ENCODE measurements around the gene PPP1R16B.

The PPP1R16B gene

DNA sequence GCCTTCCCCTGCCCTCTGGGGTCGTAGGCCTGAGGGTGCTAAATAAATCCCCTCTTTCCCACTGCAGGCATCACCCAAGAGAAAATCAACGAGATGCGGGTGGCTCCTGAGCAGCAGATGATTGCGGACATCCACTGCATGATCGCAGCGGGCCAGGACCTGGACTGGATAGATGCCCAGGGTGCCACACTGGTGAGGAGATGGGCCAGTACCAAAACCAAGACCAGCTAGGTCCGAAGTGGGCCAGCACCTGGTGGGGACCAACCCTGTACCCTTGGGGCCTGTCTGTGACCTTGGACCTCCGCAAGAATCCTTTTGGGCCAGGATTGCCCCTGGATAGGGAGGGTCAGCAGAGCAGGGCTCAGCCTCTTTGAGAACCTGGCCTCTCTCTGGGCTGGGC lies 97.1 kb downstream of the PPP1R16B start:
- no peak for DNase-seq

DNA sequence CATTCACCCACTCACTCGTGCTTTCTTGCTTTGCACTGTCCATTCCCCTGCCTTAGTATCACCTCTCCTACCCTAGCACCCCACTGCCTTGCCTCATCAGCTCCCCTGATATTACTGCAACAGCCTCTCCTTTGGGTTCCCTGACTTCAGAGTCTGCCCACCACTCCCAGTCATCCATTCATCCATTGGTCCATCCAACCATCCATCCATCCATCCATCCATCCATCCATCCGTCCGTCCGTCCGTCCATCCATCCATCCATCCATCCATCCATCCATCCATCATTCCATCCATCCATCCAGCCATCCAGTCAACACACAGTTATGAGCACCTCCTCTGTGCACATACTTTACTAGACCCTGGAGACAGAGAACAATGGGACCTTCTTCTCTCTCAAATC lies 97.8 kb downstream of the PPP1R16B start:
- no peak for DNase-seq

DNA sequence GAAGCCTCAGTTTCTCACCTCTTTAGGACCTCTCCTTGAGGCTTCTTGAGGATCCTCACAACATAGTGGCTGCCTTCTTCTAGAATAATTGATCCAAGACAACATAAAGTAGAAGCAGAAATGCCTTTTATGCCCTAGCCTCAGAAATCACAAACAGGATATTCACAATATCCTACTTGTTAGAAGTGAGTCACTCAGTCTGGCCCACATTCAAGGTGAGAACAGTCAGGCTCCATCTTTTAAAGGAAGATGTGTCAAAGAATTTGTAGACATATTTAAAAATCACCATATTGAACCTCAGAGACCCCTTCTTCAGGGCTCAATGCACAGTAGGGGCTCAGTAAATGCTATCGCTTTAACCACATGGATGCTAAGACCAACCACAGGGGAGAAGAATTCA lies 99.9 kb downstream of the PPP1R16B start:
- no peak for DNase-seq

DNA sequence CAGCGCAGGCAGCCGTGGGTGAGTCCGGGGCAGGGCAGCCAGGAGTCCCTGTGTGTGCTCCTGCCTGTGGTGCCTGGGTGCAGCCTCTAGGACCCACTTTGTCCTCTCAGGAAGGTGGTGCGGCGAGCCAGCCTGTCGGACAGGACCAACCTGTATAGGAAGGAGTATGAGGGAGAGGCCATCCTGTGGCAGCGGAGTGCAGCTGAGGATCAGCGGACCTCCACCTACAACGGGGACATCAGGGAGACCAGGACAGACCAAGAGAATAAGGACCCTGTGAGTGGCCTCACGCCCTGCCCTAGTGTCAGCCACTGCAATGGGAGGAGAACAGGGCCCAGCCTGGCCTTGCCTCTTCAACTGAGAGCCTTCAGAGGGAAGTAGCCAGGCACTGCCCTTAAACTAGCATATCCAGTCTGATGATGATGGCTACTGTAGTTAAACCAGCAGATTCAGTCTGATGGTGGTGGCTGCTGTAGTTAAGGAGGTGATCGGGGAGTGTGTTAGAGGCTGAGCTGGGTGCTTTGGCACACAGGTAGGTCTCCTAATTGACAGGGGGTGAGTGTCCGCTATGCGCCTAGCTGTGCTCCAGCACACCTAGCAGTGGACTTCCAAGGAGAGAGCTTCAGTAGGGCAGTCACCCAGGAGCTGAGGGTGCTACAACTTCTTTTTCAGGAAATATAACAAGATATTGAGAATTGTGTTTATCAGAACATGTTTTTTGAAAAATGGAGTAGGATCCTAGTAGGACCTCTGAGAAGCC lies 102.6 kb downstream of the PPP1R16B start:
- no peak for DNase-seq

DNA sequence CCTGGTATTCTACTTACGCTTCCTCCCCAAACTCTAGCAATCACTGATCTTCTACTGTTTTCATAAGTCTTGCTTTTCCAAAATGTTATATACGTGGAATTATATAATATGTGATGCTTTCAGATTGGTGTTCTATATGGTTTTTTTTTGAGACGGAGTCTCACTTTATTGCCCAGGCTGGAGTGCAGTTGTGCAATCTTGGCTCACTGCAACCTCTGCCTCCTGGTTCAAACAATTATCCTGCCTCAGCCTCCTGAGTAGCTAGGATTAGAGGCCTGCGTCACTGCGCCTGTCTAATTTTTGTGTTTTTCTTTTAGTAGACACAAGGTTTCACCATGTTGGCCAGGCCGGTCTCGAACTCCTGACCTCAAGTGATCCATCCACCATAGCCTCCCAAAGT lies 109.9 kb downstream of the PPP1R16B start:
- no peak for DNase-seq

DNA sequence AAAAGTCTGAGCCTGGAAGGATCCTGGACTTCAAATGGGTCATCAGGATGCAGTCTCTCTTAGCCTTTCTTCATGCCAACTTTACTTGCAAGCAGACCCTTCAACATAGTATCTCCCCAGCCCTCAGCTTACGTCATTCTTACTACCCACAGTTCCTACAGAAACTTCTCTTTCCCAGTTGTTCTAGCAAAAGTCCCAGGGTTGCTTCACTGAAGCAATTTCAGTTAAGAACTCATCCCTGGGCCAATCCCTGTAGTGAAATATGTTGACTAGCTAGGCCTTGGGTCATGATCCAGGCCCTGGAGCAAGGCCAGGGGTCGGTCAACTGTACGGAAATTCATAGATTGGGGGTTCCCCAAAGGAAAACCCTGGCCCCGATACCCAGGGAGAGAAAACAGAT lies 112.2 kb downstream of the PPP1R16B start:
- no peak for DNase-seq

DNA sequence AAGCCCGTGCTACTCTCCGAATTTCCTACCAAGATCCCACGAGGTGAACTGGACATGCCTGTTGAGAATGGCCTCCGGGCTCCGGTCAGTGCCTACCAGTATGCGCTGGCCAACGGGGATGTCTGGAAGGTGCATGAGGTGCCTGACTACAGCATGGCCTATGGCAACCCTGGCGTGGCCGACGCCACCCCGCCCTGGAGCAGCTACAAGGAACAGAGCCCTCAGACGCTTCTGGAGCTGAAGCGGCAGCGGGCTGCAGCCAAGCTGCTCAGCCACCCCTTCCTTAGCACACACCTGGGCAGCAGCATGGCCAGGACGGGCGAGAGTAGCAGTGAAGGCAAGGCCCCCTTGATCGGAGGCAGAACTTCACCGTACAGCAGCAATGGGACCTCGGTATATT lies 112.7 kb downstream of the PPP1R16B start:
- DNase-seq = no peak

DNA sequence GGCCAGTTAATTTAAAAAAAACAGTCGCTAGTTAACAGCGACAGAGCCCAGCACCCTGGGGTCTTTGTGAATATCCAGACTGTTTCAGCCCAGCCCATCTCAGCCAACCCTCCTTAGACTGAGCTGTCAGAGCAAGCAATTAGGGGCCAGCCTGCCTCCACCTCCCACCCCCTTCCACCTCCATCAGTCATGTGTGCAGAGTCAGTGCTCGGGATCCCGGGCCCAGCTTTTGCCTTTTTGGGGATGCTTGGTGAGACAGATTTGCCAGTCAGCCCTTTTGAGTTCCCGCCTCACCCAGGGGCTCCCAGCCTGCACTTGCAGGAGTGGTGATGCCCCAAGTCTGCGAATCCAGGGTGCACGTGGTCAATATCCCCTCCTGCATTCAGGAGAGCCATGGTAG lies 114.2 kb downstream of the PPP1R16B start:
- DNase-seq = no peak

DNA sequence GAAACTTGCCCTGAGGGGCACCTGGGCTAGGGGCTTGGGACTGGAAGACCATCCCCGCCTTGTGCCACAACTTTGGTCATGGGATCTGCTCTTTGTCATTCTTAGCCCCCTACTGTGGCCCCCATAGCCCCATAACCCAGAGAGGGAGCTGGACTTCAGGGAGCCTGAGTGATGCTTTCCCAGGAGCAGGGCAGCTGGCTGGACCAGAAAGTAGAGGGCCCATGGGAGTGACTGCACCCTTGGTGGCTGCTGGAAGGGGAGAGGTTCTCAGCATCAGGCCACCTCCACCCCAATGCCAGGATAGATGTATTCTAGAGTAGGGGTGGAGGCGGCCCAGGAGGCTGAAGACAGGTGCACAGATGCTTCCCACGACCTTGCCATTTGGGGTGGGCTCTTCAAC lies 114.9 kb downstream of the PPP1R16B start:
- DNase-seq = no peak

DNA sequence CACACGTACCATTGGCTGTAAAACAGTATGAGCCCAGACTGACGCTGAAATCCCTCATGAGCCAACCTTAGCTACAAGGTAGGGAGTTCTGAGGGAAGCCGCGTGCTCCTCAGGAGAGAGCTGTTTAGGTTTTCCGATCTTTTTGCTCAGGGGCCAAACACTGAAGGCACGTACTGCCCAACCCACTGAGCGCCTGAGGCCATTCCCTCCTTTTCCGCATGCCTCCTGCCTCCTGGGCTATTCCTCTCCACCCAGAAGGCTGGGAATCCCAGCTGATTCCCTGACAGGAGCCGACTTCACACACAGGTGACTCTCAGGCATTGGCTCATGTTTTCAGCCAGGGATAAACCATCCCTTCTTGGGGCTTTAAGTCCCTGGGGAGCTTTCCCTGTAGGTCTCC lies 115.4 kb downstream of the PPP1R16B start:
- no peak for DNase-seq

DNA sequence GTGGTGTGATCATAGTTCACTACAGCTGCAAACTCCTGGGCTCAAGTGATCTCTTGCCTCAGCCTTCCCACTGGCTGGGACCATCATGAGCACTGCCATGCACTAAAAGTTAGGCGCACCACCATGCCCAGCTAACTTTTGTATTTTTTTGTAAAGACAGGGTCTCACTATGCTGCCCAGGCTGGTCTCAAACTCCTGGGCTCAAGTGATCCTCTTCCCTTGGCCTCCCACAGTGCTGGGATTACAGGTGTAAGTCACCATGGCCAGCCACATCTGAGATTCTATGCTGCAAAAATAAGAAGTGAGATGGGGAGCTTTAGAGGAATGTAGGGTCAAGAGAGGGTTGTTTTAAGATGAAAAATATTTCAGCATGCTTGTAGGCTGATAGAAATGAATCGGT lies 119.2 kb downstream of the PPP1R16B start:
- DNase-seq = no peak

DNA sequence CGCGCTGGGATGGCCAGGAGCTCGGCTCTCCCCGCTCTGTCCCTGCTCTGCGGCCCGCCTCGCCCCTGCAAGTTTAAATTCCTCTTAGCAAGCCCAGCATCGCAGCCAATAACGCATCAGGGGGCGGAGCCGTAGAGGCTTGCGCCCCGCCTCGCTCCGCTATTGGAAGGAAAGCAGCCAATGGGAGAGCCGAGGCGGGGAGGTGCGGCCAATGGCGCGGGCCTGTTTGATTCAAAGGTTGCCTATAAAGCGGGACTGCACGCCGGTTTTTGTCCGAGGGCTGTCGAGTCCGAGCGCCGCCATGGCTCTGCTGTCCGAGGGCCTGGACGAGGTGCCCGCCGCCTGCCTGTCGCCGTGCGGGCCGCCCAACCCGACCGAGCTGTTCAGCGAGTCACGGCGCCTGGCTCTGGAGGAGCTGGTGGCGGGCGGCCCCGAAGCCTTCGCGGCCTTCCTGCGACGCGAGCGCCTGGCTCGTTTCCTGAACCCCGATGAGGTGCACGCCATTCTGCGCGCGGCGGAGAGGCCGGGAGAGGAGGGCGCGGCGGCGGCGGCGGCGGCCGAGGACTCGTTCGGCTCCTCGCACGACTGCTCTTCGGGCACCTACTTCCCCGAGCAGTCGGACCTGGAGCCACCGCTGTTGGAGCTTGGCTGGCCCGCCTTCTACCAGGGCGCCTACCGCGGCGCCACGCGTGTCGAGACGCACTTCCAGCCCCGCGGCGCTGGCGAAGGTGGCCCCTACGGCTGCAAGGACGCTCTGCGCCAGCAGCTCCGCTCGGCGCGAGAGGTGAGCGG lies 120.8 kb downstream of the PPP1R16B start, which contains the start of gene FAM83D:
TSS of gene FAM83D (plus strand) at position 276 of the 792 bp plus-strand sequence. CDS start at position 302, 26 bp downstream.
- no peak for DNase-seq

DNA sequence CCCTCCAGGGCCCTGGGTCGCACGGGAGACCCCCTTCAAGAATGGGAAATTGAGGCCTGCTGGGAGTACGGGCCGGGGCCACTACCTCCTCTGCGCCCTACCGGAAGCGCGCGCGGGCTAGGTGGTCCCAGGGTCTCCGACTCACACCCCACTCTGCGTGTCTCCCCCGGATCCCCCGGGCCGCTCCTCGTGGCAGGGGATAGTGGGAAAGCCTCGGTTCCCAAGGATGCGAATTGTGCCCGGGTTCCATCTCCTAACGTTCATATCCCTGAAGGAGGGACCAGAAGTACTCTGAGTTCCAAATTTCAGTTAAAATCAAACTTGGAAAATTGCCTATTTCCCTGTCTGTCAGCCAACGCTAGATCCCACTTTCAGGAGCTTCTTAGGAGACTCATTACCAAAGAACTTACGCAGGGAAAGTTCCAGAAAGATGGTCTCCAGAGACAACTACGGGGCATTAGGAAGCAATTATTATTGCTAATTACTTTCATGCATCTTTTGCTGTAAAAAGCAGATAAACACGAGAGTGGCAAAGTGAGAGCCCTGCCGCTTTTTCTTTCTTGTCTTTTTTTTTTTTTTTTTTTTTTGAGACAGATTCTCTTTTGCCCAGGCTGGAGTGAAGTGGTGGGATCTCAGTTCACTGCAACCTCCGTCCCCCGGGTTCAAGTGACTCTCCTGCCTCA lies 121.6 kb downstream of the PPP1R16B start:
- DNase-seq = no peak

DNA sequence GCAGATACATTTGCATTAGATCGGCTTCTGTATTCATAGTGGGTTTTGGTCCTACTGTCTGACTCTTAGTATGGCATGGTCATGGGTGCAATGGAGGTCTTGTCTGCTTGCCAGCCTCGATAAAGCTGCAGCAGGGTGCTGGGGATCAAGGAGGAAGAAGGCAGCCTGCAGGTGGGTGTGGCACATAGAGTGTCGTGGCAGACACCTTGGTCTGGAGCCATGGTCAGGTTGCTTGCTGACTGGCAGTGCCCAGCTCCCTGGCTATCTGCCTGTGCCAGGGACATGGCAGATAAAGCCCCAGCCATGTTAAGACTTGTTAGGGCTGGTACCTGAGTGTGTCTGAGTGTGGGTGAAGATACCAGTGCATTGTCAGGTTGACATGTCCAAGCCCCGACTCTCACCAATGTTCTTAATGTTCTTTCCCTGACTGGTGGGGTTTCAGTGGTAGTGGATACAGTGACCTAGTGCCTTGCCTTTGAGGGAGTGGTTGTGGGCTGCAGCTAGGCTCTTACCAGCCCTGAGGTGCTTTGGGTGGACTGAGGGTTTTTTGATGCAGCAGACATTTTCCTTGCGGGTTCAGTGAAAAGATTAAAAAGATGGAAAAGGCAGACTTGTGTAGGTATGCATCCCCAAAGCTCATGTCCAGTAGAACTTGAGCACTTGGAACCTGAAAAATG lies 122.5 kb downstream of the PPP1R16B start:
- DNase-seq = no peak

DNA sequence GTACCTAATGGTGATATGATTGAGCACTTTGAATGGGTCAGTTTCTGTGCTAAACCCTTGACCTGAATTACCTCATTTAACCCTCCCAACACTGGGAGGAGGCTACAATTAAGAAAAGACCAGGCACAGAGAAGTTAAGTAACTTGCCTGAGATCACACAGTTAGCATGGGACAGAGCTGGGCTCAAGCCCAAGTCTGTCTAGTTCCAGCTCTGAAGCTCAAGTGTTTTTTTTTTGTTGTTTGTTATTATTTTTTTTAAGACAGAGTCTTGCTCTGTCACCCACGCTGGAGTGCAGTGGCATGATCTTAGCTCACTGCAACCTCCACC lies 124.7 kb downstream of the PPP1R16B start:
- no peak for DNase-seq

DNA sequence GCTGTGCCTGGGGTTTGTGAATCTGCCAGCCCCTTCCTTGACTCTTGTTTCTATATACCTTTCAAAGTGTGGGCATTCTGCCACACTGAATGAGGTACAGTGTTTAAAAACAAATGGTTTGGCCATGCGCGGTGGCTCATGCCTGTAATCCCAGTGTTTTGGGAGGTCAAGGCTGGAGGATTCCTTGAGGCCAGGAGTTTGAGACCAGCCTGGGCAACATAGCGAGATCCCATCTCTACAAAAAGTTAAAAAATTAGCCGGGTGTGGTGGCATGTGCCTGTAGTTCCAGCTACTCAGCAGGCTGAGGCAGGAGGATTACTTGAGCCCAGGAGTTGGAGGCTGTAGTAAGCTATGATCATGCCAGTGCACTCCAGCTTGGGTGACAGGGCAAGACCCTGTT lies 126.5 kb downstream of the PPP1R16B start:
- no peak for DNase-seq

DNA sequence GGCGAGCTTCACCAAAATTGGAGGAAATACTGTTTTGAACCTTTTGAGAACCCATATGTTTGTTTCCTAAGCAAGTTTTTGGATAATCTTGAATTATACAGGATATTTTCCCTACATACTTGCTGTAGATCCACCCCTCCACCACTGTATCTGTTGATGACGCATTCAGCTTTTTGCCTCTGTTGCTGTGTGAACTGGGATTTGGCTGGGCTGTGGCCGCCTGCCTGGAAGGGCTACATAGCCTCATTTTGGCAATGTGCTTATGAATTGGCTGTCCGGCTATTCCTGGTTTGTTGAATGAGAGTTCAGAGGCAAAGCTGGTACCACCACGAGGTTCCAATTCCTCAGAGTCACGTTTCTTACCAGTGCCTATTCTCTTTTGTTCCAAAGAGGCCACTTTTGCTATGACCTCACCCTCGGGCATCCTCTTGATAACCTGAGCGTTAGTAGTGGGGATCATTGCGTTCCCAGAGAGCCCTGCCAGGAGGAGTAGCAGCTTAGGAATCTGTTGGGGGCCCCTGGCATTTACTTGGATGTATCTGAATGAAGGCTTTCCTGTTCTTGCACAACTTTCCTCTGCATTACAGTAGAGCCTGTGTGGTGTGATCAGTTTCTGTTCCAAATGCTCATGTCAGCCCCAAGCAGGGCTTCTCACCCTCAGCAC lies 127.1 kb downstream of the PPP1R16B start:
- DNase-seq = no peak

DNA sequence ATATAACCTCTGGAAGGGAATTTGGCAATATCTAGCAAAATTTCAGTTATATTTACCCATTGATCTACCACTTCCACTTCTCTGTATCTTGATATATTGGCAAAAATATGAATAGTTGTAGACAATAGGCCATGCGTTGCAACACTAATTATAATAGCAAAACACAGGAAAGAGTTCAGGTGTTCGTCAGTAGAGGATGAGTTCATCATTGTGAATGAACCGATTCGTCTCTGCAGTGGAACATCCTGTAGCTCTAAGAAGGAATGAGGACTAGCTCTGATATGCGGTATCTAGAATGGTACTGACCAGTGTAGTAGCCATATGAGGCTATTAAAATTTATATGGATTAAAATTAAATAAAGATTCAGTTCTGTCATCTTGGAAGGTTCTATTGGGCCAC lies 129.0 kb downstream of the PPP1R16B start:
- no peak for DNase-seq

DNA sequence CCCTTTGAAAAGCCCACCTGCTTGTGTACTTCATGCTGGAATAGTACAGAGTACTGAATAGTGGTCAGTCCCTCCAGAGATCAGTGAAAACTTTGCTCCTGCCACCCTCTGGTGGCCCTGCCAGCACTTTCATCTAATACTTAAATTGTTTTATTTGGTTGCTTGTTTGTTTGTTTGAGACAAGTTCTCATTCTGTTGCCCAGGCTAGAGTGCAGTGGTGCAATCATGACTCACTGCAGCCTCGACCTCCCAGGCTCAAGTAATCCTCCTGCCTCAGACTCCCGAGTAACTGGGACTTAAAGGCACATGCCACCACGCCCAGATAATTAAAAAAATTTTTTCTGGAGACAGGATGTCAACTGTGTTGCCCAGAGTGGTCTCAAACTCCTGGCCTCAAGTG lies 129.8 kb downstream of the PPP1R16B start:
- no peak for DNase-seq

DNA sequence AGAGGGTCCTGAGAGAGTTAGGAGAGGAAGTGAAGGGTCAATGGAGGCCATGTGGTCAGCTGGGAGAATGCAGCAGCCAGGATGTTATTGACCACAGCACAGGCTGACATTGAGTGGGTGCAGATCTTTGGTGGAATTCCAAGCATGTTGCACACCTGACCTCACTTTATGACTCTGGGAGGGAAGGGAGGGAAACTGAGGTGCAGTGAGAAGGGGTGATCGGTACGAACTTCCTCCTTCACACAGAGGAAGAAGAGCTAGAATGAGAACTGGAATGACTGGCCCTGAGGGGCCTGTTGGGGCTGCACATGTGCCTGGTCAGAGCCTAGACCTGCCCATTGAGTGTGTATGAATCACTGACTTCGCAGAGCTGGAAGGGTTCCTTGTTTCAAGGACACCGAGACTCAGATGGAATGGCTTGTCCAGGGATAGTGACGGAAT lies 130.5 kb downstream of the PPP1R16B start:
- no peak for DNase-seq

DNA sequence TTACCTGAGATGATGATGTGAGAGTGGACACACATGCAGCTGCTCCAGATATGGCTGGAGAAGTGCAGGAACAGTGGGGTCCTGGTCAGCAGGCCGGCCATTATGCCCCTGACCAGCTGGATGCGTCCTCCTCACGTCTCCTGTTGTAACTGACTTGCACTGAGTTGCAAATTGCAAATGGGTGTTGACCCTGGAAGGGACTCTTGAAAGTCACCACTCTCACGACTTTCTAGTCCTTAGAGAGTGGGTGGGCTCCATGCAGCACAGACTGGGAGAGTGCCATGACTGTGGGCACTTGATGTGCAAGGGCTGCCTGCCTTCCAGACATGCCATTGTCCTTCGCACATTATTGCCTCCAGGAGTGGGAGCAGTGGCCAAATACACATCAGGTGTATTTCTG lies 131.5 kb downstream of the PPP1R16B start:
- no peak for DNase-seq

DNA sequence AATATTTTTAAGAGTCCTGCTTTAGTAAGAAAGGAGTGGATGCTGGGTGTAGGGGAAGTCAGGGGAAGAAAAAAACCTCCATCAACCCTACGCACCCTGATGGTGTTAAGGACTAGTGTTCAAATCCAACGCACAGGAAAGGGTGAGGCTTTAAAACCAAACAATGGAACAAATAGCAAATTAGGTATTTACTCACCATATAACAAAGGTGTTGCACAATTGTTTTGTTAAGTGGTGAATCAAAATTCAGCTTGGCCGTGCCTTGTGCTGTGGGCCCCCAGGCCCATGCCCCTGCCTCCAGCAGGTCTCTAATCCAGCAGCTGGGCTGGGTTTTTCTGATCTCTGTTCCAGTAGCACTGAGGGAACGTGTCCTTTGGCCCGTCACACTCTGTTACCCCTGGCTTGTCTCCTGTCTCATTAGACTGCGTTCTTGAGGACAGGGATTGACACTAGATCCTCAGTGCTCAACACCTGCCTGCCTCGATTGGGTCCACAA lies 132.5 kb downstream of the PPP1R16B start:
- no peak for DNase-seq

DNA sequence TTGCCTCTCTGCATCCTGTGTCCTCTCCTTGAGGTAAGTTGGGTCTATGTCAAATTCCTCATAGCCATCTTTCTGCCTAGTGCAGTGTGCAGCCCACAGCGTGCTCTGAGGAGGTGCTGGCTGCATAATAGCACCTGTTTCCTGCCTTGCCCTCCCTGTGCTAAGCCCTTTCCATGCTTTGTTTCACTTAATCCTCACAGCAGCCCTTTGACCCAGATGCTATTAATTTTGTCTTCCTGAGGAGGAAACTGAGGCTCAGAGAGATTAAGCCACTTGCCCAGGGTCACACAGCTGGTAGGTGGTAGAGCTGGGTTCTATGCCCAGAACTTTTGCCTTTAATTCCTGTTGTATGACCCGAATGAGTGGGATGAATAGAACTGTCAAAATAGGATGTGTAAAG lies 134.2 kb downstream of the PPP1R16B start:
- no peak for DNase-seq

Measured in cortex of kidney (tissue), 1 donor.